GM23248 (cell line): ENCODE measurements around the gene TXNDC16.

Experiments used
- EZH2 ChIP-seq: fragments of 200-600 bp; sonication (generic); IDR thresholded peaks from 2 replicates; pipeline ENCODE4 v1.6.1; 2018; ENCODE audit warnings: antibody characterized with exemption, mild to moderate bottlenecking; ENCODE audit not compliant: insufficient read depth, poor library complexity, severe bottlenecking
- EZH2phosphoT487 ChIP-seq: fragments of 200-600 bp; sonication (generic); IDR thresholded peaks from 2 replicates; pipeline ENCODE4 v1.6.1; 2018; ENCODE audit warnings: antibody characterized with exemption, moderate library complexity, mild to moderate bottlenecking, low read depth; ENCODE audit not compliant: insufficient read depth

- no peak for TF ChIP-seq EZH2
- no peak for TF ChIP-seq EZH2phosphoT487
Measured at GRCh38 chr14:52455291-52456088, 96.8 kb downstream of the TXNDC16 start.
